Kidney tubule cell (primary cell): ENCODE results near the gene WNT9B.

Experiments used
- DNase-seq: peaks from one replicate; pipeline ENCODE4 v3.0.0-alpha.2; 2018; ENCODE audit warnings: low spot score

The WNT9B gene

DNA sequence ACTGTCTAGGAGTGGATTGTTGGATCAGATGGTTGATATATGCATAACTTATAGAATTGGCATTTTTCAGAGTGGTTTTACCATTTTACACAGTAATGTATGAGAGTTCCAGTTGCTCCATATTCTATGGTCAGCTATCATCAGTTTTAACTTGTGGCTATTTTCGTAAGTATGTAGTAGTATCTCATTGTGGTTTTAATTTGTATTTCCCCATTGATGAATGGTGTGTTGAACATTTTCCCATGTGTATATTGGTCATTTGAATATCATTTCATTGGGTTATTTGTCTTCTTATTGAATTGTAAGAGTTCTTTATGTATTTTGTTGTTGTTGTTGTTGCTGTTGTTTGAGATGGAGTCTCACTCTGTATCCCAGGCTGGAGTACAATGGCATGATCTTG lies 6.2 kb downstream of the WNT9B start:
- no peak for DNase-seq

- DNase-seq: no peak
Measured at GRCh38 chr17:46859996-46860395, 8.6 kb downstream of the WNT9B start.

- DNase-seq: no peak
Measured at GRCh38 chr17:46862949-46863348, 11.6 kb downstream of the WNT9B start.

- no peak for DNase-seq
Measured at GRCh38 chr17:46863383-46864121, 12.2 kb downstream of the WNT9B start.

GRCh38 chr17:46865100-46865499 lies 13.7 kb downstream of the WNT9B start:
- peak; percentile 6 for DNase-seq

- DNase-seq: no peak
Measured at GRCh38 chr17:46866325-46866724, 14.9 kb downstream of the WNT9B start.

- no peak for DNase-seq
Measured at GRCh38 chr17:46866747-46867146, 15.4 kb downstream of the WNT9B start.

DNA sequence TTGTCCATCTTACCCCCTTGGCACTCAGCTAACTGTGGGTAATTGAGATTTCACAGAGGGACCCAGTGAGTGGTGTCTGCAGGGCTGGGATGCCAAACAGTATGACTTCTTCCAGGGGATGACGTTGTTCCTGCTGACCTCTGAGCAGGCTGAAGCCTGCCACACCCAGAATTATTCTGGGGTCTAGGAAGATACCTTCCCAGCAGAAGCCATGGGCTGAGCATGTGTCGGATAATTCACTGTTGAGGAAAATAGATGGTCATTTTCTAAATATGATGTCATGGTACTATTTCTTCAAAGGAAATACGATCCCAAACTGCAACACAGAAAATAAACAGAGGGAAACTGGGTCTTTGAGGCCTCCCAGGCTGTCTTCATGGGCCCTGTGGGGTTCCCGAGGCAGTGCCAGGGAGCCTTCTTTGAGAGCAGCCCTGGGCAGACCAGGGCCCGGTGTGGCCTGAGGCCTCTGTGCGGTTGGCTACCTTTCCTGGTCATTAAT lies 17.4 kb downstream of the WNT9B start:
- DNase-seq: no peak

- no peak for DNase-seq
Measured at GRCh38 chr17:46869296-46869695, 17.9 kb downstream of the WNT9B start.

DNA sequence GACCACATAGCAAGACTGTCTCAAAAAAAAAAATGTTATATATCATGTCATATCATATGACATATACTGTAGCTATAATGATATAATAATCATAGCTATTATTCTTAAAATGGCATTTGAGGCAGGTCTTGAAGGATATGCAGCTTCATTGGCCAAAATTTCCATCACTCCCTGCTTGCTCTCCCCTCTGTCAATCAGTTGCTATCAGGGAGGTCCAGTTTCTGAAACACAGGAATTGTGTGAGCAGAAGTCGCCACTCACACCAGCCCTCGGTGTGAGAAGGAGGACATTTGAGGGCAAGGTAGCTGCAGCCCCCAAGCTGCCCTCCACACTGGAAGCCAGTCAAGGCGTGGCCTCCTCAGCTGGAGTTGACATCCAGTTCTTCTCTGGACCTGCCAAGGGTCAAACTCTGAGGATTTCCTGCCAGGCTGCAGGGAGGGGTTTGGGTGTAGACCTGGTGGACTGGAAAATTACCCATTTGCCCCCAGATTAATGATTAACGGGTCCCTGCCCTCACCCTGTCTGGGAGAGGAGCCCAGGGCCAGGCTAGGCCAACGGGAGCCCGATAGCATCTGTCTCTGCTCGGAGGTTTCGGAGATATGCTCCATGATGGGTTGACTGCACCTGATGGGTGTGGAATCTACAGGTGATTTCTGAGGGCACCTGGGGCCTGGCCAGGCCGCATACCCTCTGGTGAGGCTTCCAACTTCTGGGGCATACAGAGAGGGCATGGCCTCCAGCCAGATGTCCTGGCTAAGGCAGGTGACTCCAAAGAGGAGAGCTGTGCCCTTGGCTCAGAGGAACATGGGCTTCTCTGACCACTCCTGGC lies 18.8 kb downstream of the WNT9B start:
- peak; percentile 25 for DNase-seq

DNA sequence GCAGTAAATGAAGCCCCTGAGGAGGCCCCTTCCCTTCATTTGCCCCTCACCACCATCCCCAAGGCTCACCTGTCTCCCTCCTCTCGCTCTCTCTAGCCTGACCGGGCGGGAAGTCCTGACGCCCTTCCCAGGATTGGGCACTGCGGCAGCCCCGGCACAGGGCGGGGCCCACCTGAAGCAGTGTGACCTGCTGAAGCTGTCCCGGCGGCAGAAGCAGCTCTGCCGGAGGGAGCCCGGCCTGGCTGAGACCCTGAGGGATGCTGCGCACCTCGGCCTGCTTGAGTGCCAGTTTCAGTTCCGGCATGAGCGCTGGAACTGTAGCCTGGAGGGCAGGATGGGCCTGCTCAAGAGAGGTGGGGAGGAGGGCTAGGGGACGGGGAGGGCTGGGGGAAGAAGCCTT lies 21.0 kb downstream of the WNT9B start:
- no peak for DNase-seq

GRCh38 chr17:46873941-46874645 lies 22.7 kb downstream of the WNT9B start:
- no peak for DNase-seq

- DNase-seq: no peak
Measured at GRCh38 chr17:46874906-46875305, 23.5 kb downstream of the WNT9B start.

DNA sequence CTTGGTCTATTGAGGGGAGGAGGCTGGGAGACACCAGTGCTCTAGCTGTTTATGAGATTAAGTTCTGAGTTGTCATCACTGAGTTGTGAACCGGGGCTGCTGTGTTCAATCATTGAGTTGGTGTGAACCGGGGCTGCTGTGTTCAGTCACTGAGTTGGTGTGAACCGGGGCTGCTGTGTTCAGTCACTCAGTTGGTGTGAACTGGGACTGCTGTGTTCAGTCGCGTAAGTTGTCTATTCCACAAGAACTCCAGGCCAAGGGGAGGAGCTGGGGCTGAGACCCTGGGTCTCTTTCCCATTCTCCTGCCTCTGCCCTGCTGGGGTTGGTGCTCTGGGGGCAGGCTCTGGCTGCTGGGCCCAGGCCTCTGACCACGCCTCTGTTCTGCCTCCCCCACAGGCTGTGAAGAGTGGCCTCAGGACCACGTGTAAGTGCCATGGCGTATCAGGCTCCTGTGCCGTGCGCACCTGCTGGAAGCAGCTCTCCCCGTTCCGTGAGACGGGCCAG lies 24.5 kb downstream of the WNT9B start:
- no peak for DNase-seq

GRCh38 chr17:46876353-46876887 lies 25.0 kb downstream of the WNT9B start:
- DNase-seq: peak; percentile 39

DNA sequence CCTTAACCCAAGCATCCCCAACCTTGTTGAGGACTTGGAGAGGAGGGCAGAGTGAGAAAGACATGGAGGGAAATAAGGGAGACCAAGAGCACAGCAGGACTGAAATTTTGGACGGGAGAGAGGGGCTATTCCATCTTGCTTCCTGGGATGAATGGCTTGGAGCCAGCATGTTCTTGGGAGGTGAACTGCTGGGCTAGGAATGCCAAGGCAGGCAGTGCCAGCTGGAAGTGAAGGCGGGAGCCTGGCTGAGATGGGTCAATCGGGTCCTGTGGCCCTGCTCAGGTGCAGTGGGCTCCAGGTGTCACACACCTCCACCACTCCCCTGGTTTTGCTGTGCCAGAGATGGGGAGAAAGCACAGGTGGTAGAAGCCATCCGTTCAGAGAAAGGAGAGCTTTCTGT lies 25.5 kb downstream of the WNT9B start:
- no peak for DNase-seq

DNA sequence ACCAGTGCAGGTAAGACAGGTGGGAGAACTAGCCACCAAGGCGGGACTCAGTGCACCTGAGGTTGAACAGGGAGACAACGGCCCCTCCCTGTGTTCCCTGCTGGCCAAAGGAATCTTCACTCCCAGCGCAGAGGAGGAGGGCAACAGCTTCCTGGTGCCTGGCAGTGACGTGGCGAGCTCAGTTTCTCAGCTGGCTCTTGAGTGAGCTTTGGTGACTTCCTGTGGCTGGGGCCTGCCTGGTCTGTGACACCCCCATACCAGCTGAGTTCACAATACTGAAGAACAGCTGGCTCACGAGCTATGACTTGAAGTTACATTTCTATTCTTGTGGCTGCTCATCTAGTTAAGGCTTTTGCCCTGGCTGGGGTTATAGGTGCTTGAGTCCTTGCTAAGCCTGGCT lies 26.1 kb downstream of the WNT9B start:
- no peak for DNase-seq

DNA sequence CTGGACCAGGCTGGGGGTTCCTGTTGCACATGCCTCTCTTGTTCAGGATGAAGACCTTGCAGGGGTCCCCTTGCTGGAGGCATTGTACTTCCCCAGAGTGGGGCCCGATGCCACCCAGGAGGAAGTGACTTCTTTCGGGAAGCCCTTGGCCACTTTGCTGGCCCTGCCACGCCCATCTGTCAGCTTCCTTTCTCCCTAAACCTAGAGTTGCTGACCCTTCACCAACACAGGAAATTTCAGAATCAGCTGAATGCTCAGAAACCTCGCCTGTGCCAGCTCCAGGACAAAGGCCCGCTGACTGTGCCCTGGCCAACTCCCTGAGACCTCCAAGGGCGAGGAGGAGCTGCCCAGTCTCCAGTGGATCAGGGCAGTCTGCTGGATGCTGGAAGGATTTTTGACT lies 26.7 kb downstream of the WNT9B start:
- DNase-seq: no peak

GRCh38 chr17:46879101-46879500 lies 27.7 kb downstream of the WNT9B start:
- no peak for DNase-seq

- no peak for DNase-seq
Measured at GRCh38 chr17:46881015-46881414, 29.6 kb downstream of the WNT9B start.

DNA sequence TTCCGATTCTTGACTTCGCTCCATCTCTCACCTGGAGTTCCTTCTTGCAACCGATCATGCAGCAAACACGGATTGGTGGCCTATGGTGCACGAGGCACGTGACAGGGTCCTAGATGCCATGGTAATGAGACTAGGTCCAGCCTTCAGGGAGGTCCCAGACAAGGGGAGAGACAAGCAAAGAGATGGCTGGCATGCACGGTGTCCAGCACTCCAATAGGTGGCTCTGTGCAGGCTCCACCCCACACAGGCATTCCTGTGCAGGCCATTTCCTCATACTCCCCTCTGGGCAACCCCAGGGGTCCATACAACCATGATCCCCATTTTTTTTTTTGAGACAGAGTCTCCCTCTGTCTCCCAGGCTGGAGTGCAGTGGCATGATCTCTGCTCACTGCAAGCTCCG lies 31.3 kb downstream of the WNT9B start:
- no peak for DNase-seq

GRCh38 chr17:46883871-46884520 lies 32.6 kb downstream of the WNT9B start:
- DNase-seq: no peak
